GM23248 (cell line): ENCODE measurements around the gene PLAAT2.

Experiments used
- EZH2 ChIP-seq: fragments of 200-600 bp; sonication (generic); IDR thresholded peaks from 2 replicates; pipeline ENCODE4 v1.6.1; 2018; ENCODE audit warnings: antibody characterized with exemption, mild to moderate bottlenecking; ENCODE audit not compliant: insufficient read depth, poor library complexity, severe bottlenecking
- EZH2phosphoT487 ChIP-seq: fragments of 200-600 bp; sonication (generic); IDR thresholded peaks from 2 replicates; pipeline ENCODE4 v1.6.1; 2018; ENCODE audit warnings: antibody characterized with exemption, moderate library complexity, mild to moderate bottlenecking, low read depth; ENCODE audit not compliant: insufficient read depth

- TF ChIP-seq EZH2phosphoT487 (no peak), EZH2 (no peak)
These were observed 27.0 kb upstream of the PLAAT2 start for GRCh38 chr11:63590024-63590788.
